Lower leg skin (tissue), 4 donors: ENCODE measurements around the gene ELP4. TPM values are rescaled to one million over a fixed set of nuclear protein-coding genes. Genes with fewer than 3 reads are reported as not detected.

Source experiments
- DNase-seq, 2 donors: peaks; one replicate each; pipeline ENCODE4 v3.0.0-alpha.2; 2019; ENCODE audit warnings: low spot score in 2 of 2
- H3K4me3 ChIP-seq: fragments of 200-600 bp; sonication (generic); 2 replicates; pipeline ENCODE4 v1.5.1; 2017; ENCODE audit warnings: mild to moderate bottlenecking, low read depth; ENCODE audit not compliant: poor library complexity, severe bottlenecking
- POLR2A ChIP-seq, 2 donors: fragments of 450-650 bp; IDR thresholded peaks; one replicate each; pipeline ENCODE4 v1.6.1; 2016 to 2017; ENCODE audit warnings: antibody characterized with exemption in 2 of 2, mild to moderate bottlenecking in 1 of 2, moderate library complexity in 1 of 2
- WGBS, 2 donors: methylation state at CpG; one replicate each; pipeline ENCODE4 v1.1.5; 2018; 5-methylcytosine and 5-hydroxymethylcytosine counted together
- intact Hi-C: fragments of 100-400 bp; cut with DNase I; formaldehyde crosslinking; loops from one replicate; pipeline ENCODE4 v1.15.0; 2023; ENCODE audit warnings: low total_unique reads
- total RNA-seq, 4 donors: library from RNA; depleted of rRNA; stranded (reverse); fragments of >200 nt; gene quantifications; one replicate each; pipeline ENCODE4 v1.1.0, GENCODE V29; 2016
- TF ChIP-seq, protein P1 (sequence below), 3 donors: fragments of 450-650 bp; IDR thresholded peaks; one replicate each; pipeline ENCODE4 v1.5.1; 2016; ENCODE audit warnings: antibody characterized with exemption in 3 of 3, mild to moderate bottlenecking in 3 of 3, moderate library complexity in 2 of 3

Gene ELP4
- total RNA-seq, 4 donors from 2014 or later = 20.6 to 23.3 (median 22.2) TPM

DNA sequence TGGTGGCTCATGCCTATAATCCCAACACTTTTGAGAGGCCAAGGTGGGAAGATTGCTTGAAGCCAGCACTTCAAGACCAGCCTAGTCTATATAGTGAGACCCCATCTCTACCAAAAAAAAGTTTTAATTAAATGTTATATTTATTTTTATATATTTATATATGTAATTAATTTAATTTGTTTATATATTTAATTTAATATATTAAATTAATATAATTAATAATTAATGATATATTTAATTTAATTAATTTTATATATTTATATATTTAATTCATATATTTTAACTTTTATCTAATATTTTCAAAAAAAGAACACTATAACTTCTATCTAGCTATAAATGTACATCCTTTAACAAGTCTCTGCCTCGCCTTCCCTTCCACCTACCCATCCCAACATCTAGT, 196.8 kb downstream of the ELP4 start:
- no peak overlapping the region for H3K4me3 ChIP-seq
- TF ChIP-seq, protein P1, sequence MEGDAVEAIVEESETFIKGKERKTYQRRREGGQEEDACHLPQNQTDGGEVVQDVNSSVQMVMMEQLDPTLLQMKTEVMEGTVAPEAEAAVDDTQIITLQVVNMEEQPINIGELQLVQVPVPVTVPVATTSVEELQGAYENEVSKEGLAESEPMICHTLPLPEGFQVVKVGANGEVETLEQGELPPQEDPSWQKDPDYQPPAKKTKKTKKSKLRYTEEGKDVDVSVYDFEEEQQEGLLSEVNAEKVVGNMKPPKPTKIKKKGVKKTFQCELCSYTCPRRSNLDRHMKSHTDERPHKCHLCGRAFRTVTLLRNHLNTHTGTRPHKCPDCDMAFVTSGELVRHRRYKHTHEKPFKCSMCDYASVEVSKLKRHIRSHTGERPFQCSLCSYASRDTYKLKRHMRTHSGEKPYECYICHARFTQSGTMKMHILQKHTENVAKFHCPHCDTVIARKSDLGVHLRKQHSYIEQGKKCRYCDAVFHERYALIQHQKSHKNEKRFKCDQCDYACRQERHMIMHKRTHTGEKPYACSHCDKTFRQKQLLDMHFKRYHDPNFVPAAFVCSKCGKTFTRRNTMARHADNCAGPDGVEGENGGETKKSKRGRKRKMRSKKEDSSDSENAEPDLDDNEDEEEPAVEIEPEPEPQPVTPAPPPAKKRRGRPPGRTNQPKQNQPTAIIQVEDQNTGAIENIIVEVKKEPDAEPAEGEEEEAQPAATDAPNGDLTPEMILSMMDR (IDR thresholded peaks at IDR 0.05) = no peak
- TF ChIP-seq POLR2A (IDR thresholded peaks at IDR 0.05) = no peak
- intact Hi-C loops = no loop called here
- WGBS, 2 donors = 98 to 100% methylated on average over 1 of the region's 1 CpG
- DNase-seq = no peak

DNA sequence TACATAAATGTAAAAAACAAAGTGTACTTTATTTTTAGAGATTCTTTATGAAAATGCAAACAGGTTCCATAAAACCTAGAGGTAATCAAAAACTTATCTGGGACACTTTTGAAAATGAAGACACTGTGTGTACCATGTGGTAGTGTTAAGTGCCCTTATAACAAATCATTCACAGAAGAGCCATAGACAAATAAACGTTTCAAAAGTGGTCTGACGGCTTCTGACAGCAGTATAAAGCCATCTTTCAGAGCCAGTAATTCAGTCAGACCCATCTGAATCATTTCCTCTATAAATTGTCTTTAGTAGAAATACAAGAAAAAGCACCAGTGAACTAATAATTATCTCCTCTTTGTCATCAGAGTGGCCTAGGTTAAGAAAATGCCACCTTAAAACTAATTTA, 201.6 kb downstream of the ELP4 start:
- no peak for TF ChIP-seq POLR2A (IDR thresholded peaks at IDR 0.05)
- TF ChIP-seq, protein P1 (IDR thresholded peaks at IDR 0.05) = no peak
- intact Hi-C loops = no loop called here
- no peak for DNase-seq
- 54 to 57% methylated on average over 2 of the region's 2 CpGs for WGBS, 2 donors
- H3K4me3 ChIP-seq = no peak overlapping the region

DNA sequence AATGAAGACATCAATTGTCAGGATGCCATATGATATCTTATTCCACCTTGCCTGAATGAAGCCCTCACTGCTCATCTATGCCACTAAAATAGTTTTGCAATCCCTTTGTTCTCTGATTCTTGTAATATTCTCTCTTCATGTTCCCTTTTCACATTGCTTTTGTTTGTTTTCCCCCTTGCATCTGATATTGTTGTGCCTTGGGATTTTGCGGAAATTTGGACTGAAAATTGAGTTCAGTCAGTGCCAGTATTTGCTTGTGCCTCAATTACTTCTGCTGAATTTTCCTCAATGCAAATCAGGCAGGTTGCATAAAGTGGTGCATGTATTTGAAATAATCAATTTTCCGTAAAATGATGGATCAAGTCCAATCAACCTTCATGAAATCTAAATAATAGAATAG, 203.3 kb downstream of the ELP4 start:
- 96 to 97% methylated on average over 2 of the region's 2 CpGs for WGBS, 2 donors
- H3K4me3 ChIP-seq = no peak overlapping the region
- intact Hi-C loops = no loop called here

GRCh38 chr11:31714840-31715239, 205.3 kb downstream of the ELP4 start:
- 97% methylated on average over 3 of the region's 3 CpGs for WGBS, 2 donors
- intact Hi-C loops = no loop called here
- TF ChIP-seq, protein P1 (IDR thresholded peaks at IDR 0.05) = no peak
- no peak for TF ChIP-seq POLR2A (IDR thresholded peaks at IDR 0.05)
- no peak overlapping the region for H3K4me3 ChIP-seq
- DNase-seq = no peak

More for the DNA sequence above, 203.3 kb downstream of the ELP4 start:
- TF ChIP-seq, protein P1 (IDR thresholded peaks at IDR 0.05) = no peak
- no peak for TF ChIP-seq POLR2A (IDR thresholded peaks at IDR 0.05)
- DNase-seq = no peak

- no peak for DNase-seq
- TF ChIP-seq POLR2A (IDR thresholded peaks at IDR 0.05) = no peak
- TF ChIP-seq, protein P1 (IDR thresholded peaks at IDR 0.05) = no peak
- 71 to 78% methylated on average over 2 of the region's 2 CpGs for WGBS, 2 donors
- intact Hi-C loops = no loop called here
- H3K4me3 ChIP-seq = no peak overlapping the region
Observed at GRCh38 chr11:31720225-31720624, 210.7 kb downstream of the ELP4 start.

DNA sequence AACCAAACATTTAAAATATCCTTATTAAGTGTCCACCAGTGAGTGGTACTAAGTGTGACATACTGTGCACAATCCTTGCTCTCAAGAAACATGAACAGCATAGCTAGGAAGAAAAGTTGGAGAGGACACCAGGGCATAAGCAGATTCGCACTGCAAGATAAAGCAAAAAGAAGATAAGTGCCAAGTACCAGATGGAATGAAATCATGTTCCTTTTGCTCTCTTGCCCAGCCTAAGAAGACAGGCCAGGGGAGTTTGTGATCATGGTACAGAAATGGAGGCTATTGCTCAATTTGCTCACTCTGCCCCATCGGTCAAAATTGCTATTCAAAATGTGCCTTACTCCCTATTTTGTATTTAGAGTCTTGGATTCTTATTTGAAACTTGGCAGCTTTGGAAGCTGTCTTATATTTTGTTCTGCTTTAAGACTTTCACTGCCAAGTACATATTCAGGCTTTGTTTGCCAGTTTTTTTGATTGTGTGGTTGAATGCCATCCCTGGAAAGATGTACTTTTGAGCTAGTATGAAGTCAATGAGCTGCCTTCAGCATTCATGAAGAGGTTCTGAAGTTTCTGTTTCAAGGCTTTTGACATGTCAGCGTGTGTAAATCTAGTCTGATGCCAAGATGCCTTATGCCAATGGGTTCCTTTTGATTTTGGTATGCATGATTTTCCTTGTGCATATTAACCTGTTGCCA, 211.3 kb downstream of the ELP4 start:
- TF ChIP-seq, protein P1 (IDR thresholded peaks at IDR 0.05) = no peak
- TF ChIP-seq POLR2A (IDR thresholded peaks at IDR 0.05) = no peak
- intact Hi-C loops = no loop called here
- no peak for DNase-seq
- WGBS, 2 donors = 44 to 45% methylated on average over 3 of the region's 3 CpGs
- H3K4me3 ChIP-seq = no peak overlapping the region
